WTC11 (cell line): Measurements from ENCODE around the gene CKAP2L. TPM values are rescaled to one million over a fixed set of nuclear protein-coding genes. Genes with fewer than 3 reads are reported as not detected.

Source experiments
- ATAC-seq: fragments of 200-7000 bp; cut with Tn5 transposase; 2 replicates; pipeline ENCODE4 v1.10.0; 2021; ENCODE audit warnings: mild to moderate bottlenecking, moderate library complexity
- CTCF ChIA-PET: fragments of 300-600 bp; sonication (Branson Sonifier 250); formaldehyde crosslinking; loops from one replicate; lab custom pipeline; 2021; ENCODE audit warnings: antibody characterized with exemption; lab: Charles Lee
- POLR2A ChIA-PET: fragments of 350-600 bp; sonication (Branson Sonifier 250); formaldehyde crosslinking; loops from one replicate; lab custom pipeline; 2021; ENCODE audit warnings: antibody characterized with exemption; lab: Charles Lee
- DNase-seq: peaks from one replicate; pipeline ENCODE4 v3.0.0; 2021; ENCODE audit warnings: low spot score
- H3K27ac Mint-ChIP-seq: 2 replicates; pipeline ENCODE4 v1.8.0; 2021; ENCODE audit warnings: mixed read lengths
- H3K27me3 Mint-ChIP-seq: 2 replicates; pipeline ENCODE4 v1.8.0; 2021; ENCODE audit warnings: low read depth, mild to moderate bottlenecking, moderate library complexity, mixed read lengths
- H3K36me3 Mint-ChIP-seq: 2 replicates; pipeline ENCODE4 v1.8.0; 2021; ENCODE audit warnings: mixed read lengths
- H3K4me1 Mint-ChIP-seq: 2 replicates; pipeline ENCODE4 v1.8.0; 2022; ENCODE audit warnings: mixed read lengths
- H3K4me3 Mint-ChIP-seq: 2 replicates; pipeline ENCODE4 v1.8.0; 2021; ENCODE audit warnings: mild to moderate bottlenecking, moderate library complexity, mixed read lengths
- H3K9me3 Mint-ChIP-seq: 2 replicates; pipeline ENCODE4 v1.8.0; 2021; ENCODE audit warnings: mixed read lengths
- EMX1 ChIP-seq: fragments of 250-450 bp; sonication (Bioruptor Pico); IDR thresholded peaks from 2 replicates; pipeline ENCODE4 v1.8.0; 2021; ENCODE audit warnings: mild to moderate bottlenecking
- GTF2I ChIP-seq: fragments of 250-450 bp; sonication (Bioruptor Pico); conservative IDR thresholded peaks from 2 replicates; pipeline ENCODE4 v1.4.0; 2021; ENCODE audit warnings: mild to moderate bottlenecking
- KAT7 ChIP-seq: sonication (generic); formaldehyde crosslinking; IDR thresholded peaks from 2 replicates; pipeline ENCODE4 v1.8.1; 2023; ENCODE audit warnings: missing genetic modification reagents, mild to moderate bottlenecking, borderline replicate concordance
- MLX ChIP-seq: sonication (generic); formaldehyde crosslinking; IDR thresholded peaks from 2 replicates; pipeline ENCODE4 v1.8.1; 2023; ENCODE audit warnings: mild to moderate bottlenecking, missing genetic modification reagents, moderate library complexity
- NR1H2 ChIP-seq: sonication (generic); formaldehyde crosslinking; IDR thresholded peaks from 2 replicates; pipeline ENCODE4 v1.9.0; 2021; ENCODE audit warnings: mild to moderate bottlenecking, moderate library complexity, missing genetic modification reagents
- OVOL2 ChIP-seq: fragments of 250-450 bp; sonication (Bioruptor Pico); IDR thresholded peaks from 2 replicates; pipeline ENCODE4 v1.9.0; 2021; ENCODE audit warnings: mild to moderate bottlenecking, borderline replicate concordance
- SOX15 ChIP-seq: fragments of 250-450 bp; sonication (Bioruptor Pico); IDR thresholded peaks from 2 replicates; pipeline ENCODE4 v1.9.0; 2021; ENCODE audit warnings: mild to moderate bottlenecking
- SP1 ChIP-seq: sonication (generic); formaldehyde crosslinking; conservative IDR thresholded peaks from 2 replicates; pipeline ENCODE4 v1.8.1; 2022; ENCODE audit warnings: missing genetic modification reagents
- ZNF121 ChIP-seq: sonication (generic); formaldehyde crosslinking; IDR thresholded peaks from 2 replicates; pipeline ENCODE4 v1.8.0; 2023; ENCODE audit warnings: missing genetic modification reagents
- ZNF138 ChIP-seq: sonication (generic); formaldehyde crosslinking; conservative IDR thresholded peaks from 2 replicates; pipeline ENCODE4 v1.8.1; 2022; ENCODE audit warnings: mild to moderate bottlenecking, moderate library complexity, missing genetic modification reagents
- total RNA-seq: library from RNA; stranded (reverse); gene quantifications from 3 replicates; pipeline ENCODE4 v1.2.3, GENCODE V29; 2021
- TF ChIP-seq, protein P1 (sequence below): sonication (generic); formaldehyde crosslinking; IDR thresholded peaks from 2 replicates; pipeline ENCODE4 v1.8.0; 2023; ENCODE audit warnings: mild to moderate bottlenecking, missing genetic modification reagents
- TF ChIP-seq, protein P2 (sequence below): sonication (generic); formaldehyde crosslinking; IDR thresholded peaks from 2 replicates; pipeline ENCODE4 v1.8.1; 2022; ENCODE audit warnings: low read depth, mild to moderate bottlenecking, moderate library complexity, missing genetic modification reagents, borderline replicate concordance
- TF ChIP-seq, protein P3 (sequence below): sonication (generic); formaldehyde crosslinking; IDR thresholded peaks from 2 replicates; pipeline ENCODE4 v1.8.0; 2022; ENCODE audit warnings: missing genetic modification reagents
- TF ChIP-seq, protein P4 (sequence below): fragments of 250-450 bp; sonication (Bioruptor Pico); IDR thresholded peaks from 2 replicates; pipeline ENCODE4 v2.1.2; 2022; ENCODE audit warnings: mild to moderate bottlenecking, moderate library complexity
- TF ChIP-seq, protein P5 (sequence below): fragments of 250-450 bp; sonication (Bioruptor Pico); IDR thresholded peaks from 2 replicates; pipeline ENCODE4 v1.9.0; 2021; ENCODE audit warnings: mild to moderate bottlenecking, borderline replicate concordance

Gene CKAP2L
- total RNA-seq, 1 experiment from 2014 or later: 25.6 TPM

- DNase-seq: no peak
- ChIA-PET POLR2A (no interaction called here), CTCF (no interaction called here)
- peaks cover 4% of the 10 kb centered on the region; the same call in 1 of the 2 replicates for H3K4me1 Mint-ChIP-seq
- no peaks in the 10 kb centered on the region for H3K36me3 Mint-ChIP-seq
- TF ChIP-seq, protein P1, sequence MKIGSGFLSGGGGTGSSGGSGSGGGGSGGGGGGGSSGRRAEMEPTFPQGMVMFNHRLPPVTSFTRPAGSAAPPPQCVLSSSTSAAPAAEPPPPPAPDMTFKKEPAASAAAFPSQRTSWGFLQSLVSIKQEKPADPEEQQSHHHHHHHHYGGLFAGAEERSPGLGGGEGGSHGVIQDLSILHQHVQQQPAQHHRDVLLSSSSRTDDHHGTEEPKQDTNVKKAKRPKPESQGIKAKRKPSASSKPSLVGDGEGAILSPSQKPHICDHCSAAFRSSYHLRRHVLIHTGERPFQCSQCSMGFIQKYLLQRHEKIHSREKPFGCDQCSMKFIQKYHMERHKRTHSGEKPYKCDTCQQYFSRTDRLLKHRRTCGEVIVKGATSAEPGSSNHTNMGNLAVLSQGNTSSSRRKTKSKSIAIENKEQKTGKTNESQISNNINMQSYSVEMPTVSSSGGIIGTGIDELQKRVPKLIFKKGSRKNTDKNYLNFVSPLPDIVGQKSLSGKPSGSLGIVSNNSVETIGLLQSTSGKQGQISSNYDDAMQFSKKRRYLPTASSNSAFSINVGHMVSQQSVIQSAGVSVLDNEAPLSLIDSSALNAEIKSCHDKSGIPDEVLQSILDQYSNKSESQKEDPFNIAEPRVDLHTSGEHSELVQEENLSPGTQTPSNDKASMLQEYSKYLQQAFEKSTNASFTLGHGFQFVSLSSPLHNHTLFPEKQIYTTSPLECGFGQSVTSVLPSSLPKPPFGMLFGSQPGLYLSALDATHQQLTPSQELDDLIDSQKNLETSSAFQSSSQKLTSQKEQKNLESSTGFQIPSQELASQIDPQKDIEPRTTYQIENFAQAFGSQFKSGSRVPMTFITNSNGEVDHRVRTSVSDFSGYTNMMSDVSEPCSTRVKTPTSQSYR: no peak
- no peak for TF ChIP-seq GTF2I (CRISPR knock-in tag)
- H3K9me3 Mint-ChIP-seq: peaks cover 3% of the 10 kb centered on the region
- H3K27me3 Mint-ChIP-seq: 0 out of 2 replicates have a peak, but pooled peaks cover 2% of the 10 kb centered on the region
- no peak overlapping the region for H3K27ac Mint-ChIP-seq
- no peak overlapping the region for H3K4me3 Mint-ChIP-seq
- ATAC-seq: no peak
Observed at GRCh38 chr2:112714836-112715631, 49.4 kb downstream of the CKAP2L start.

- Mint-ChIP-seq H3K36me3 (no peaks in the 10 kb centered on the region), H3K4me3 (no peak overlapping the region), H3K27ac (no peak overlapping the region), H3K9me3 (peaks cover 3% of the 10 kb centered on the region), H3K27me3 (0 out of 2 replicates have a peak, but pooled peaks cover 2% of the 10 kb centered on the region), H3K4me1 (peaks cover 4% of the 10 kb centered on the region; the same call in 1 of the 2 replicates)
- no peak for DNase-seq
- CTCF ChIA-PET: no interaction called here
- TF ChIP-seq SP1 (CRISPR knock-in tag): no peak
- TF ChIP-seq KAT7 (CRISPR knock-in tag): no peak
- no peak for TF ChIP-seq ZNF138
- no peak for ATAC-seq
- POLR2A ChIA-PET: no interaction called here
Observed at GRCh38 chr2:112714331-112714730, 50.1 kb downstream of the CKAP2L start.

DNA sequence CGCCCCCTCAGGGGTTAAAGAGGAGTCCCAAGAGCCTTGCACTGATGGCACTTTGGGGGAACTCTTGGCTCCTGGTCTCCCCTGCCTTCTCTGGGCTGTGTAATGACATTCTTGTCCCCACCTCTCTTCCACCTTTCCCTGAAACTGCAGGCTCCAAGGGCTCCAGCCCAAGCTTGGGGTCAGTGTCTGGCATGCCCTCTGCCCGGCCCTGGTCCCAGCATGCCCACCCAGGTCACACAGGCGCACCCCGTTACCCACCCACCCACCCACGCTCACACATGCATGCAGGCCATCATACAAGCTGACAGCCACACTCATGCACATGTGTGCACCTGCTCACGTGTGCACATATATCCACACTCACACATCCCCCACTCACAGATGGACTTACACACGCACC lies 50.5 kb downstream of the CKAP2L start:
- TF ChIP-seq, protein P2, sequence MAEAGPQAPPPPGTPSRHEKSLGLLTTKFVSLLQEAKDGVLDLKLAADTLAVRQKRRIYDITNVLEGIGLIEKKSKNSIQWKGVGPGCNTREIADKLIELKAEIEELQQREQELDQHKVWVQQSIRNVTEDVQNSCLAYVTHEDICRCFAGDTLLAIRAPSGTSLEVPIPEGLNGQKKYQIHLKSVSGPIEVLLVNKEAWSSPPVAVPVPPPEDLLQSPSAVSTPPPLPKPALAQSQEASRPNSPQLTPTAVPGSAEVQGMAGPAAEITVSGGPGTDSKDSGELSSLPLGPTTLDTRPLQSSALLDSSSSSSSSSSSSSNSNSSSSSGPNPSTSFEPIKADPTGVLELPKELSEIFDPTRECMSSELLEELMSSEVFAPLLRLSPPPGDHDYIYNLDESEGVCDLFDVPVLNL (CRISPR knock-in tag): no peak
- TF ChIP-seq EMX1 (CRISPR knock-in tag) (no peak), KAT7 (CRISPR knock-in tag) (no peak), OVOL2 (CRISPR knock-in tag) (no peak), NR1H2 (CRISPR knock-in tag) (no peak), ZNF138 (no peak), SOX15 (CRISPR knock-in tag) (no peak), SP1 (CRISPR knock-in tag) (no peak), ZNF121 (CRISPR knock-in tag) (no peak), MLX (CRISPR knock-in tag) (no peak)
- TF ChIP-seq, protein P3, sequence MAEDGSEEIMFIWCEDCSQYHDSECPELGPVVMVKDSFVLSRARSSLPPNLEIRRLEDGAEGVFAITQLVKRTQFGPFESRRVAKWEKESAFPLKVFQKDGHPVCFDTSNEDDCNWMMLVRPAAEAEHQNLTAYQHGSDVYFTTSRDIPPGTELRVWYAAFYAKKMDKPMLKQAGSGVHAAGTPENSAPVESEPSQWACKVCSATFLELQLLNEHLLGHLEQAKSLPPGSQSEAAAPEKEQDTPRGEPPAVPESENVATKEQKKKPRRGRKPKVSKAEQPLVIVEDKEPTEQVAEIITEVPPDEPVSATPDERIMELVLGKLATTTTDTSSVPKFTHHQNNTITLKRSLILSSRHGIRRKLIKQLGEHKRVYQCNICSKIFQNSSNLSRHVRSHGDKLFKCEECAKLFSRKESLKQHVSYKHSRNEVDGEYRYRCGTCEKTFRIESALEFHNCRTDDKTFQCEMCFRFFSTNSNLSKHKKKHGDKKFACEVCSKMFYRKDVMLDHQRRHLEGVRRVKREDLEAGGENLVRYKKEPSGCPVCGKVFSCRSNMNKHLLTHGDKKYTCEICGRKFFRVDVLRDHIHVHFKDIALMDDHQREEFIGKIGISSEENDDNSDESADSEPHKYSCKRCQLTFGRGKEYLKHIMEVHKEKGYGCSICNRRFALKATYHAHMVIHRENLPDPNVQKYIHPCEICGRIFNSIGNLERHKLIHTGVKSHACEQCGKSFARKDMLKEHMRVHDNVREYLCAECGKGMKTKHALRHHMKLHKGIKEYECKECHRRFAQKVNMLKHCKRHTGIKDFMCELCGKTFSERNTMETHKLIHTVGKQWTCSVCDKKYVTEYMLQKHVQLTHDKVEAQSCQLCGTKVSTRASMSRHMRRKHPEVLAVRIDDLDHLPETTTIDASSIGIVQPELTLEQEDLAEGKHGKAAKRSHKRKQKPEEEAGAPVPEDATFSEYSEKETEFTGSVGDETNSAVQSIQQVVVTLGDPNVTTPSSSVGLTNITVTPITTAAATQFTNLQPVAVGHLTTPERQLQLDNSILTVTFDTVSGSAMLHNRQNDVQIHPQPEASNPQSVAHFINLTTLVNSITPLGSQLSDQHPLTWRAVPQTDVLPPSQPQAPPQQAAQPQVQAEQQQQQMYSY (CRISPR knock-in tag): no peak
- TF ChIP-seq, protein P4, sequence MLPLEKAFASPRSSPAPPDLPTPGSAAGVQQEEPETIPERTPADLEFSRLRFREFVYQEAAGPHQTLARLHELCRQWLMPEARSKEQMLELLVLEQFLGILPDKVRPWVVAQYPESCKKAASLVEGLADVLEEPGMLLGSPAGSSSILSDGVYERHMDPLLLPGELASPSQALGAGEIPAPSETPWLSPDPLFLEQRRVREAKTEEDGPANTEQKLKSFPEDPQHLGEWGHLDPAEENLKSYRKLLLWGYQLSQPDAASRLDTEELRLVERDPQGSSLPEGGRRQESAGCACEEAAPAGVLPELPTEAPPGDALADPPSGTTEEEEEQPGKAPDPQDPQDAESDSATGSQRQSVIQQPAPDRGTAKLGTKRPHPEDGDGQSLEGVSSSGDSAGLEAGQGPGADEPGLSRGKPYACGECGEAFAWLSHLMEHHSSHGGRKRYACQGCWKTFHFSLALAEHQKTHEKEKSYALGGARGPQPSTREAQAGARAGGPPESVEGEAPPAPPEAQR (CRISPR knock-in tag): no peak
- TF ChIP-seq, protein P5, sequence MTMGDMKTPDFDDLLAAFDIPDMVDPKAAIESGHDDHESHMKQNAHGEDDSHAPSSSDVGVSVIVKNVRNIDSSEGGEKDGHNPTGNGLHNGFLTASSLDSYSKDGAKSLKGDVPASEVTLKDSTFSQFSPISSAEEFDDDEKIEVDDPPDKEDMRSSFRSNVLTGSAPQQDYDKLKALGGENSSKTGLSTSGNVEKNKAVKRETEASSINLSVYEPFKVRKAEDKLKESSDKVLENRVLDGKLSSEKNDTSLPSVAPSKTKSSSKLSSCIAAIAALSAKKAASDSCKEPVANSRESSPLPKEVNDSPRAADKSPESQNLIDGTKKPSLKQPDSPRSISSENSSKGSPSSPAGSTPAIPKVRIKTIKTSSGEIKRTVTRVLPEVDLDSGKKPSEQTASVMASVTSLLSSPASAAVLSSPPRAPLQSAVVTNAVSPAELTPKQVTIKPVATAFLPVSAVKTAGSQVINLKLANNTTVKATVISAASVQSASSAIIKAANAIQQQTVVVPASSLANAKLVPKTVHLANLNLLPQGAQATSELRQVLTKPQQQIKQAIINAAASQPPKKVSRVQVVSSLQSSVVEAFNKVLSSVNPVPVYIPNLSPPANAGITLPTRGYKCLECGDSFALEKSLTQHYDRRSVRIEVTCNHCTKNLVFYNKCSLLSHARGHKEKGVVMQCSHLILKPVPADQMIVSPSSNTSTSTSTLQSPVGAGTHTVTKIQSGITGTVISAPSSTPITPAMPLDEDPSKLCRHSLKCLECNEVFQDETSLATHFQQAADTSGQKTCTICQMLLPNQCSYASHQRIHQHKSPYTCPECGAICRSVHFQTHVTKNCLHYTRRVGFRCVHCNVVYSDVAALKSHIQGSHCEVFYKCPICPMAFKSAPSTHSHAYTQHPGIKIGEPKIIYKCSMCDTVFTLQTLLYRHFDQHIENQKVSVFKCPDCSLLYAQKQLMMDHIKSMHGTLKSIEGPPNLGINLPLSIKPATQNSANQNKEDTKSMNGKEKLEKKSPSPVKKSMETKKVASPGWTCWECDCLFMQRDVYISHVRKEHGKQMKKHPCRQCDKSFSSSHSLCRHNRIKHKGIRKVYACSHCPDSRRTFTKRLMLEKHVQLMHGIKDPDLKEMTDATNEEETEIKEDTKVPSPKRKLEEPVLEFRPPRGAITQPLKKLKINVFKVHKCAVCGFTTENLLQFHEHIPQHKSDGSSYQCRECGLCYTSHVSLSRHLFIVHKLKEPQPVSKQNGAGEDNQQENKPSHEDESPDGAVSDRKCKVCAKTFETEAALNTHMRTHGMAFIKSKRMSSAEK: no peak
- ATAC-seq: no peak
- peaks cover 4% of the 10 kb centered on the region; the same call in 1 of the 2 replicates for H3K4me1 Mint-ChIP-seq
- no peaks in the 10 kb centered on the region for H3K36me3 Mint-ChIP-seq
- POLR2A ChIA-PET: no interaction called here
- 0 out of 2 replicates have a peak, but pooled peaks cover 1% of the 10 kb centered on the region for H3K27me3 Mint-ChIP-seq
- no peak overlapping the region for H3K4me3 Mint-ChIP-seq
- peaks cover 3% of the 10 kb centered on the region for H3K9me3 Mint-ChIP-seq
- CTCF ChIA-PET: interaction anchor here (1.3 kb wide), 2 partner anchors 11 to 13 kb away, joined by 4 read pairs; no protein-coding TSS in a partner anchor
- no peak overlapping the region for H3K27ac Mint-ChIP-seq
- DNase-seq: no peak
